SK-N-SH treated with all-trans-retinoic acid at 6 μM for 48 hours (cell line): Measurements from ENCODE around the gene TRIM54.

Source experiments
- ATAC-seq: fragments of 200-7000 bp; cut with Tn5 transposase; 3 replicates; pipeline ENCODE4 v1.9.1; 2020; ENCODE audit warnings: mild to moderate bottlenecking, moderate library complexity
- BACH2 ChIP-seq: fragments of 250-450 bp; sonication (Bioruptor Pico); IDR thresholded peaks from 2 replicates; pipeline ENCODE4 v1.9.0; 2021; ENCODE audit warnings: mild to moderate bottlenecking, borderline replicate concordance
- CSDC2 ChIP-seq: fragments of 250-450 bp; sonication (Bioruptor Pico); IDR thresholded peaks from 2 replicates; pipeline ENCODE4 v1.5.0; 2020; ENCODE audit warnings: mild to moderate bottlenecking, moderate library complexity
- ESRRG ChIP-seq: fragments of 250-450 bp; sonication (Bioruptor Pico); IDR thresholded peaks from 2 replicates; pipeline ENCODE4 v1.6.1; 2021; ENCODE audit warnings: mild to moderate bottlenecking
- GLIS3 ChIP-seq: fragments of 250-450 bp; sonication (Bioruptor Pico); IDR thresholded peaks from 2 replicates; pipeline ENCODE4 v1.5.0; 2020; ENCODE audit warnings: mild to moderate bottlenecking, moderate library complexity
- OSR1 ChIP-seq: fragments of 250-450 bp; sonication (Bioruptor Pico); IDR thresholded peaks from 2 replicates; pipeline ENCODE4 v1.8.0; 2022; ENCODE audit warnings: moderate library complexity, mild to moderate bottlenecking, inconsistent platforms
- PPARA ChIP-seq: fragments of 250-450 bp; sonication (Bioruptor Pico); IDR thresholded peaks from 2 replicates; pipeline ENCODE4 v1.5.0; 2020; ENCODE audit warnings: mild to moderate bottlenecking, borderline replicate concordance
- RARB ChIP-seq: fragments of 250-450 bp; sonication (Bioruptor Pico); IDR thresholded peaks from 2 replicates; pipeline ENCODE4 v1.8.0; 2021; ENCODE audit warnings: mild to moderate bottlenecking, moderate library complexity
- SNAI2 ChIP-seq: fragments of 250-450 bp; sonication (Bioruptor Pico); IDR thresholded peaks from 2 replicates; pipeline ENCODE4 v1.5.0; 2020; ENCODE audit warnings: mild to moderate bottlenecking, moderate library complexity
- TCF4 ChIP-seq: fragments of 250-450 bp; sonication (Bioruptor Pico); IDR thresholded peaks from 2 replicates; pipeline ENCODE4 v1.8.0; 2021; ENCODE audit warnings: mild to moderate bottlenecking, moderate library complexity, borderline replicate concordance
- TOX ChIP-seq: fragments of 250-450 bp; sonication (Bioruptor Pico); IDR thresholded peaks from 2 replicates; pipeline ENCODE4 v1.8.0; 2021; ENCODE audit warnings: mild to moderate bottlenecking, moderate library complexity, borderline replicate concordance
- ZC3H10 ChIP-seq: fragments of 250-450 bp; sonication (Bioruptor Pico); IDR thresholded peaks from 2 replicates; pipeline ENCODE4 v1.5.1; 2021; ENCODE audit warnings: mild to moderate bottlenecking, moderate library complexity
- ZFP3 ChIP-seq: fragments of 250-450 bp; sonication (Bioruptor Pico); IDR thresholded peaks from 2 replicates; pipeline ENCODE4 v1.5.0; 2020; ENCODE audit warnings: mild to moderate bottlenecking, moderate library complexity
- ZFP30 ChIP-seq: fragments of 450-650 bp; formaldehyde crosslinking; IDR thresholded peaks from 2 replicates; pipeline ENCODE4 v1.5.0; 2022; ENCODE audit warnings: mild to moderate bottlenecking, moderate library complexity
- ZNF70 ChIP-seq: fragments of 450-650 bp; formaldehyde crosslinking; IDR thresholded peaks from 2 replicates; pipeline ENCODE4 v1.5.0; 2020; ENCODE audit warnings: mild to moderate bottlenecking, moderate library complexity
- ZNF8 ChIP-seq: fragments of 450-650 bp; formaldehyde crosslinking; IDR thresholded peaks from 2 replicates; pipeline ENCODE4 v1.5.0; 2020; ENCODE audit warnings: mild to moderate bottlenecking, moderate library complexity
- TF ChIP-seq, protein P1 (sequence below): fragments of 250-450 bp; sonication (Bioruptor Pico); IDR thresholded peaks from 2 replicates; pipeline ENCODE4 v1.5.1; 2021; ENCODE audit warnings: mild to moderate bottlenecking, moderate library complexity
- TF ChIP-seq, protein P2 (sequence below): fragments of 250-450 bp; sonication (Bioruptor Pico); IDR thresholded peaks from 2 replicates; pipeline ENCODE4 v1.8.0; 2020; ENCODE audit warnings: mild to moderate bottlenecking, moderate library complexity, borderline replicate concordance
- TF ChIP-seq, protein P3 (sequence below): fragments of 250-450 bp; sonication (Bioruptor Pico); IDR thresholded peaks from 2 replicates; pipeline ENCODE4 v1.8.0; 2021; ENCODE audit warnings: low read depth, mild to moderate bottlenecking, moderate library complexity, borderline replicate concordance
- TF ChIP-seq, protein P4 (sequence below): fragments of 250-450 bp; sonication (Bioruptor Pico); IDR thresholded peaks from 2 replicates; pipeline ENCODE4 v1.5.0; 2020; ENCODE audit warnings: mild to moderate bottlenecking, moderate library complexity
- TF ChIP-seq, protein P5 (sequence below): fragments of 250-450 bp; sonication (Bioruptor Pico); IDR thresholded peaks from 2 replicates; pipeline ENCODE4 v1.5.1; 2020; ENCODE audit warnings: low read depth, mild to moderate bottlenecking, moderate library complexity

TRIM54 gene

DNA sequence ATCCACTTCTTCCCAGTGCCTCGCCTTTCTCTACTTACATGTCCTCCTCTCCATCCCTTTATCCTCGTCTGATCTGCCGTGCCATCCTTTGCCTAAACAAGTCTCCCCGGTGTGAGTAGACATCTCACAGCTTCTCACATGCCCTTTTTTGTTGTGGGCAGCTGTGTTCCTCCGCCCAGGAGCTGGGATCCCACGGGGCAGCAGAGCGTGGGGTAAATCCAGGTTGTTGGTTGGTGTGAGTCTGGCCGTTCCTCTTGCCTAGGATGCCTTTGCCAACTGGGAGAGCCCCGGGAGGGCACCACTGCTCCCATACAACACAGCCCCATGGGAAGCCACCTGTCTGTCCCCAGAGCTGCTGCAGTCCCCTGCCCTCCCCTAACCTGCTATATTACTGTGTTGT, 41.8 kb upstream of the TRIM54 start:
- no peak for ATAC-seq
- no peak for TF ChIP-seq GLIS3 (CRISPR knock-in tag)

DNA sequence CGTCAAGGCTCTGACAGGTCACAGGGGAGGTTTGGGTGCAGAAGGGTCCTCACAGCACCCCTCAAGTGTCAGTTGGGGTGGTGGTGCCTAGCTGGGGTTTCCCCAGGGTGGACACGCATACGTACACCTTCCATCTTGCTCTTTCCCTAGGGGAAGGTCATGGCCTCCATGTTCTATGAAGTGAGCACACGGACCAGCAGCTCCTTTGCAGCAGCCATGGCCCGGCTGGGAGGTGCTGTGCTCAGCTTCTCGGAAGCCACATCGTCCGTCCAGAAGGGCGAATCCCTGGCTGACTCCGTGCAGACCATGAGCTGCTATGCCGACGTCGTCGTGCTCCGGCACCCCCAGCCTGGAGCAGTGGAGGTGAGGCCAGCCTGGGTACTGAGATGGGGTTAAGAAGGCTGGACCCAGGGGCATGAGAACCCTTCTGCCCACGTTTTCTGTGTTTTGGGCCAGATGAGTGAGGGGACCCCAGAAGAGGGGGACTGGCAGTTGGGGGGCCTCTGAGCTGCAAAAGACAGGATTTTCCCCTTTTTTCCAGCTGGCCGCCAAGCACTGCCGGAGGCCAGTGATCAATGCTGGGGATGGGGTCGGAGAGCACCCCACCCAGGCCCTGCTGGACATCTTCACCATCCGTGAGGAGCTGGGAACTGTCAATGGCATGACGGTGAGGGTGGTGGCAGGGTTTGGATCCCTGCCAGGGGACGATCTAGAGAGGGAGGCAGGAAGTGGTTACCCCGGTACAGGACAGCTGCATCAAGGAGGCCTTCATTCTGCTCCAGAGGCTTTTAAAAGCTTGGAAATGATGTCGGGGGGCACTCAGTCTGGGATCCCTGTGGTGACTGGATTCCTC, 40.2 kb upstream of the TRIM54 start:
- TF ChIP-seq, protein P1, sequence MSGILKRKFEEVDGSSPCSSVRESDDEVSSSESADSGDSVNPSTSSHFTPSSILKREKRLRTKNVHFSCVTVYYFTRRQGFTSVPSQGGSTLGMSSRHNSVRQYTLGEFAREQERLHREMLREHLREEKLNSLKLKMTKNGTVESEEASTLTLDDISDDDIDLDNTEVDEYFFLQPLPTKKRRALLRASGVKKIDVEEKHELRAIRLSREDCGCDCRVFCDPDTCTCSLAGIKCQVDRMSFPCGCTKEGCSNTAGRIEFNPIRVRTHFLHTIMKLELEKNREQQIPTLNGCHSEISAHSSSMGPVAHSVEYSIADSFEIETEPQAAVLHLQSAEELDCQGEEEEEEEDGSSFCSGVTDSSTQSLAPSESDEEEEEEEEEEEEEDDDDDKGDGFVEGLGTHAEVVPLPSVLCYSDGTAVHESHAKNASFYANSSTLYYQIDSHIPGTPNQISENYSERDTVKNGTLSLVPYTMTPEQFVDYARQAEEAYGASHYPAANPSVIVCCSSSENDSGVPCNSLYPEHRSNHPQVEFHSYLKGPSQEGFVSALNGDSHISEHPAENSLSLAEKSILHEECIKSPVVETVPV (CRISPR knock-in tag), result no peak
- TF ChIP-seq ESRRG (CRISPR knock-in tag) (no peak), ZFP30 (CRISPR knock-in tag) (no peak), PPARA (CRISPR knock-in tag) (no peak), TCF4 (no peak), ZC3H10 (CRISPR knock-in tag) (no peak), ZNF70 (CRISPR knock-in tag) (no peak), CSDC2 (CRISPR knock-in tag) (no peak), TOX (CRISPR knock-in tag) (no peak), SNAI2 (CRISPR knock-in tag) (no peak), OSR1 (CRISPR knock-in tag) (no peak), ZNF8 (no peak), GLIS3 (CRISPR knock-in tag) (no peak), ZFP3 (CRISPR knock-in tag) (no peak)
- TF ChIP-seq, protein P2, sequence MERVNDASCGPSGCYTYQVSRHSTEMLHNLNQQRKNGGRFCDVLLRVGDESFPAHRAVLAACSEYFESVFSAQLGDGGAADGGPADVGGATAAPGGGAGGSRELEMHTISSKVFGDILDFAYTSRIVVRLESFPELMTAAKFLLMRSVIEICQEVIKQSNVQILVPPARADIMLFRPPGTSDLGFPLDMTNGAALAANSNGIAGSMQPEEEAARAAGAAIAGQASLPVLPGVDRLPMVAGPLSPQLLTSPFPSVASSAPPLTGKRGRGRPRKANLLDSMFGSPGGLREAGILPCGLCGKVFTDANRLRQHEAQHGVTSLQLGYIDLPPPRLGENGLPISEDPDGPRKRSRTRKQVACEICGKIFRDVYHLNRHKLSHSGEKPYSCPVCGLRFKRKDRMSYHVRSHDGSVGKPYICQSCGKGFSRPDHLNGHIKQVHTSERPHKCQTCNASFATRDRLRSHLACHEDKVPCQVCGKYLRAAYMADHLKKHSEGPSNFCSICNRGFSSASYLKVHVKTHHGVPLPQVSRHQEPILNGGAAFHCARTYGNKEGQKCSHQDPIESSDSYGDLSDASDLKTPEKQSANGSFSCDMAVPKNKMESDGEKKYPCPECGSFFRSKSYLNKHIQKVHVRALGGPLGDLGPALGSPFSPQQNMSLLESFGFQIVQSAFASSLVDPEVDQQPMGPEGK (CRISPR knock-in tag), result no peak
- TF ChIP-seq, protein P3, sequence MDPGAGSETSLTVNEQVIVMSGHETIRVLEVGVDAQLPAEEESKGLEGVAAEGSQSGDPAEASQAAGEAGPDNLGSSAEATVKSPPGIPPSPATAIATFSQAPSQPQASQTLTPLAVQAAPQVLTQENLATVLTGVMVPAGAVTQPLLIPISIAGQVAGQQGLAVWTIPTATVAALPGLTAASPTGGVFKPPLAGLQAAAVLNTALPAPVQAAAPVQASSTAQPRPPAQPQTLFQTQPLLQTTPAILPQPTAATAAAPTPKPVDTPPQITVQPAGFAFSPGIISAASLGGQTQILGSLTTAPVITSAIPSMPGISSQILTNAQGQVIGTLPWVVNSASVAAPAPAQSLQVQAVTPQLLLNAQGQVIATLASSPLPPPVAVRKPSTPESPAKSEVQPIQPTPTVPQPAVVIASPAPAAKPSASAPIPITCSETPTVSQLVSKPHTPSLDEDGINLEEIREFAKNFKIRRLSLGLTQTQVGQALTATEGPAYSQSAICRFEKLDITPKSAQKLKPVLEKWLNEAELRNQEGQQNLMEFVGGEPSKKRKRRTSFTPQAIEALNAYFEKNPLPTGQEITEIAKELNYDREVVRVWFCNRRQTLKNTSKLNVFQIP (CRISPR knock-in tag), result no peak
- TF ChIP-seq, protein P4, sequence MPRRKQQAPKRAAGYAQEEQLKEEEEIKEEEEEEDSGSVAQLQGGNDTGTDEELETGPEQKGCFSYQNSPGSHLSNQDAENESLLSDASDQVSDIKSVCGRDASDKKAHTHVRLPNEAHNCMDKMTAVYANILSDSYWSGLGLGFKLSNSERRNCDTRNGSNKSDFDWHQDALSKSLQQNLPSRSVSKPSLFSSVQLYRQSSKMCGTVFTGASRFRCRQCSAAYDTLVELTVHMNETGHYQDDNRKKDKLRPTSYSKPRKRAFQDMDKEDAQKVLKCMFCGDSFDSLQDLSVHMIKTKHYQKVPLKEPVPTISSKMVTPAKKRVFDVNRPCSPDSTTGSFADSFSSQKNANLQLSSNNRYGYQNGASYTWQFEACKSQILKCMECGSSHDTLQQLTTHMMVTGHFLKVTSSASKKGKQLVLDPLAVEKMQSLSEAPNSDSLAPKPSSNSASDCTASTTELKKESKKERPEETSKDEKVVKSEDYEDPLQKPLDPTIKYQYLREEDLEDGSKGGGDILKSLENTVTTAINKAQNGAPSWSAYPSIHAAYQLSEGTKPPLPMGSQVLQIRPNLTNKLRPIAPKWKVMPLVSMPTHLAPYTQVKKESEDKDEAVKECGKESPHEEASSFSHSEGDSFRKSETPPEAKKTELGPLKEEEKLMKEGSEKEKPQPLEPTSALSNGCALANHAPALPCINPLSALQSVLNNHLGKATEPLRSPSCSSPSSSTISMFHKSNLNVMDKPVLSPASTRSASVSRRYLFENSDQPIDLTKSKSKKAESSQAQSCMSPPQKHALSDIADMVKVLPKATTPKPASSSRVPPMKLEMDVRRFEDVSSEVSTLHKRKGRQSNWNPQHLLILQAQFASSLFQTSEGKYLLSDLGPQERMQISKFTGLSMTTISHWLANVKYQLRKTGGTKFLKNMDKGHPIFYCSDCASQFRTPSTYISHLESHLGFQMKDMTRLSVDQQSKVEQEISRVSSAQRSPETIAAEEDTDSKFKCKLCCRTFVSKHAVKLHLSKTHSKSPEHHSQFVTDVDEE (CRISPR knock-in tag), result no peak
- TF ChIP-seq, protein P5, sequence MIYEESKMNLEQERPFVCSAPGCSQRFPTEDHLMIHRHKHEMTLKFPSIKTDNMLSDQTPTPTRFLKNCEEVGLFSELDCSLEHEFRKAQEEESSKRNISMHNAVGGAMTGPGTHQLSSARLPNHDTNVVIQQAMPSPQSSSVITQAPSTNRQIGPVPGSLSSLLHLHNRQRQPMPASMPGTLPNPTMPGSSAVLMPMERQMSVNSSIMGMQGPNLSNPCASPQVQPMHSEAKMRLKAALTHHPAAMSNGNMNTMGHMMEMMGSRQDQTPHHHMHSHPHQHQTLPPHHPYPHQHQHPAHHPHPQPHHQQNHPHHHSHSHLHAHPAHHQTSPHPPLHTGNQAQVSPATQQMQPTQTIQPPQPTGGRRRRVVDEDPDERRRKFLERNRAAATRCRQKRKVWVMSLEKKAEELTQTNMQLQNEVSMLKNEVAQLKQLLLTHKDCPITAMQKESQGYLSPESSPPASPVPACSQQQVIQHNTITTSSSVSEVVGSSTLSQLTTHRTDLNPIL (CRISPR knock-in tag), result no peak
- TF ChIP-seq, all 23 proteins: peak for 0

DNA sequence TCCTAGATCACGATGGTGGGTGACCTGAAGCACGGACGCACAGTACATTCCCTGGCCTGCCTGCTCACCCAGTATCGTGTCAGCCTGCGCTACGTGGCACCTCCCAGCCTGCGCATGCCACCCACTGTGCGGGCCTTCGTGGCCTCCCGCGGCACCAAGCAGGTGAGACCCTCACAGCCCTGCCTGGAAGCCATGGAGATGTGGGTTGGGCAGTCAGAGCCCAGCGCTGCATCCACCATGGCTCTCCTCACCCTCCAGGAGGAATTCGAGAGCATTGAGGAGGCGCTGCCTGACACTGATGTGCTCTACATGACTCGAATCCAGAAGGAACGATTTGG, 39.6 kb upstream of the TRIM54 start:
- TF ChIP-seq CSDC2 (CRISPR knock-in tag), result no peak
- ATAC-seq, result no peak

More for the DNA sequence above, 40.2 kb upstream of the TRIM54 start:
- no peak for ATAC-seq

DNA sequence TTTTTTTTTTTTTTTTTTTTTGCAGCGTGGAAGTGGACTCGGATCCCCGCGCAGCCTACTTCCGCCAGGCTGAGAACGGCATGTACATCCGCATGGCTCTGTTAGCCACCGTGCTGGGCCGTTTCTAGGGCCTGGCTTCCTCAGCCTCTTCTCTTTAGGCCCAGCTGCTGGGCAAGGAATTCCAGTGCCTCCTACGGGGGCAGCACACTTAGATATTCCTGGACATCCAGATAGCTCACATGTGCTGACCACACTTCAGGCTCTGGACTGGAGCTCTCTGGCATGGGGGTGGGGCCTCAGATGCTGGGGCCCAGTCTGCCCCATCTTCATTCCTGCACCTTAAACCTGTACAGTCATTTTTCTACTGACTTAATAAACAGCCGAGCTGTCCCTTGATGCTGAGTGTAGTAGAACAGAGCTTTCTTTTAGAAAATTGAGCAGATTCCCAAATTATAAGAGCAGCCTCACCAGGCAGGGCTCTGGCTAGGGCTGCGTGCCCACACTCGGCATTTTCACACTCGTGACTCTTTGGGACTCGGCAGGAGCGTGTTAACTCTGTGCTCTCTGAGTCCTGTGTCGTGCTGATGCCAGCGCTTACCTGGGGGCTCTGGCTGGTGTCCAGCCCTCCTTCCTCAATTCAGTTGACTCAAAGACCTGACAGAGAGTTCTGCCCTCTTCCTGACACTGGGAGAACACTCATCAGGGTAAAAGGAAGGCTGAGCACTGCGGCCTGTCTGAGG, 38.7 kb upstream of the TRIM54 start:
- ATAC-seq, result no peak
- TF ChIP-seq RARB (CRISPR knock-in tag) (no peak), BACH2 (CRISPR knock-in tag) (no peak)
- TF ChIP-seq, all 23 proteins: peak for 0
